Breast epithelium (tissue), 3 donors: Measurements from ENCODE around the gene VBP1.

ENCODE experiments used
- POLR2A ChIP-seq: fragments of 450-650 bp; IDR thresholded peaks from one replicate; pipeline ENCODE4 v1.6.1; 2016; ENCODE audit warnings: antibody characterized with exemption, mild to moderate bottlenecking, moderate library complexity
- POLR2AphosphoS5 ChIP-seq, 3 donors: sonication (generic); formaldehyde crosslinking; IDR thresholded peaks; one replicate each; pipeline ENCODE4 v1.6.1; 2017; ENCODE audit warnings: antibody characterized with exemption in 3 of 3
- TF ChIP-seq, protein P1 (sequence below), 3 donors: fragments of 450-650 bp; IDR thresholded peaks; one replicate each; pipeline ENCODE4 v1.5.1; 2016 to 2017; ENCODE audit warnings: antibody characterized with exemption in 3 of 3, mild to moderate bottlenecking in 3 of 3, moderate library complexity in 3 of 3

DNA sequence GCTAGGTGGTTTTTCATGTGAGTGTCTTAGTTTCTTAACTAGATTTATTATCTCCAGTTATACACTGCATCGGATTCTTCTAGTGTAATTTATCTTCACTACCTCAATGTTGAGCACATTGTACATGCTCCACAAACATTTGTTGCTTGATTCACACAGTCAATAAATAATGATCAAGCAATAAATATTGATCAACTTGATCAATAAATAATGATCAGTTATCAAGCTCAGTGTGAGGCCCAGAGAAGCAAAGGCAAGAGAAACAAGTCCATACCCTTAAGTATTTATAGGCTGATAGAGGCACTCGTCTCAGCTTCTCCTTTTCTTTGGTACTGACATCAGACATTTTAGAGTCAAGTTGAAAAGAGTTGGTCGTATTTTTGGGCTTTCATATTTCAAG lies 5.1 kb upstream of the VBP1 start:
- TF ChIP-seq, protein P1, sequence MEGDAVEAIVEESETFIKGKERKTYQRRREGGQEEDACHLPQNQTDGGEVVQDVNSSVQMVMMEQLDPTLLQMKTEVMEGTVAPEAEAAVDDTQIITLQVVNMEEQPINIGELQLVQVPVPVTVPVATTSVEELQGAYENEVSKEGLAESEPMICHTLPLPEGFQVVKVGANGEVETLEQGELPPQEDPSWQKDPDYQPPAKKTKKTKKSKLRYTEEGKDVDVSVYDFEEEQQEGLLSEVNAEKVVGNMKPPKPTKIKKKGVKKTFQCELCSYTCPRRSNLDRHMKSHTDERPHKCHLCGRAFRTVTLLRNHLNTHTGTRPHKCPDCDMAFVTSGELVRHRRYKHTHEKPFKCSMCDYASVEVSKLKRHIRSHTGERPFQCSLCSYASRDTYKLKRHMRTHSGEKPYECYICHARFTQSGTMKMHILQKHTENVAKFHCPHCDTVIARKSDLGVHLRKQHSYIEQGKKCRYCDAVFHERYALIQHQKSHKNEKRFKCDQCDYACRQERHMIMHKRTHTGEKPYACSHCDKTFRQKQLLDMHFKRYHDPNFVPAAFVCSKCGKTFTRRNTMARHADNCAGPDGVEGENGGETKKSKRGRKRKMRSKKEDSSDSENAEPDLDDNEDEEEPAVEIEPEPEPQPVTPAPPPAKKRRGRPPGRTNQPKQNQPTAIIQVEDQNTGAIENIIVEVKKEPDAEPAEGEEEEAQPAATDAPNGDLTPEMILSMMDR (IDR thresholded peaks at IDR 0.05): no peak
- no peak for TF ChIP-seq POLR2A
- TF ChIP-seq POLR2AphosphoS5 (IDR thresholded peaks at IDR 0.05): no peak
